Neural progenitor cell (in vitro differentiated cells): ENCODE results near the gene PLK2. TPM values are rescaled to one million over a fixed set of nuclear protein-coding genes. Genes with fewer than 3 reads are reported as not detected.

Source experiments
- DNase-seq: peaks from one replicate; pipeline ENCODE4 v3.0.0-alpha.2; 2016; ENCODE audit warnings: low spot score
- H2AFZ ChIP-seq: fragments of 200-600 bp; sonication (generic); replicated peaks from 2 replicates; pipeline ENCODE4 v1.6.1; 2016; ENCODE audit warnings: antibody characterized with exemption
- H3F3A ChIP-seq: fragments of 200-600 bp; sonication (generic); 2 replicates; pipeline ENCODE4 v1.6.1; 2016; ENCODE audit warnings: antibody characterized with exemption, low read depth
- H3K27ac ChIP-seq: fragments of 200-600 bp; sonication (generic); 2 replicates; pipeline ENCODE4 v1.5.1; 2016; ENCODE audit warnings: mild to moderate bottlenecking
- H3K27me3 ChIP-seq: fragments of 200-600 bp; sonication (generic); 2 replicates; pipeline ENCODE4 v1.6.1; 2016; ENCODE audit warnings: mild to moderate bottlenecking, moderate library complexity
- H3K36me3 ChIP-seq: fragments of 200-600 bp; sonication (generic); 2 replicates; pipeline ENCODE4 v1.5.1; 2016
- H3K4me1 ChIP-seq: fragments of 200-600 bp; sonication (generic); 2 replicates; pipeline ENCODE4 v1.6.1; 2016; ENCODE audit warnings: mixed run types
- H3K4me2 ChIP-seq: fragments of 200-600 bp; sonication (generic); 2 replicates; pipeline ENCODE4 v1.6.1; 2016
- H3K4me3 ChIP-seq: fragments of 200-600 bp; sonication (generic); 2 replicates; pipeline ENCODE4 v1.5.1; 2016
- H3K79me2 ChIP-seq: fragments of 200-600 bp; sonication (generic); 2 replicates; pipeline ENCODE4 v1.6.1; 2016; ENCODE audit warnings: low read depth
- H3K9ac ChIP-seq: fragments of 200-600 bp; sonication (generic); 2 replicates; pipeline ENCODE4 v1.6.1; 2016
- H3K9me3 ChIP-seq: fragments of 200-600 bp; sonication (generic); 2 replicates; pipeline ENCODE4 v1.5.1; 2016; ENCODE audit warnings: low read depth
- H4K20me1 ChIP-seq: fragments of 200-600 bp; sonication (generic); 2 replicates; pipeline ENCODE4 v1.6.1; 2016; ENCODE audit warnings: low read depth
- H3K27ac Mint-ChIP-seq: 3 replicates; pipeline ENCODE4 v1.8.0; 2021; ENCODE audit warnings: mixed read lengths
- H3K27me3 Mint-ChIP-seq: 2 replicates; pipeline ENCODE4 v1.8.0; 2022; ENCODE audit warnings: low read depth, mild to moderate bottlenecking, inconsistent platforms, moderate library complexity, mixed read lengths; ENCODE audit not compliant: insufficient read depth
- H3K36me3 Mint-ChIP-seq: 3 replicates; pipeline ENCODE4 v1.8.0; 2021; ENCODE audit warnings: mixed read lengths
- H3K4me1 Mint-ChIP-seq: 3 replicates; pipeline ENCODE4 v1.8.0; 2021; ENCODE audit warnings: mixed read lengths
- H3K4me3 Mint-ChIP-seq: 3 replicates; pipeline ENCODE4 v1.8.0; 2021; ENCODE audit warnings: mild to moderate bottlenecking, moderate library complexity, mixed read lengths
- H3K9me3 Mint-ChIP-seq: 3 replicates; pipeline ENCODE4 v1.8.0; 2020; ENCODE audit warnings: mixed read lengths
- CTCF ChIP-seq: fragments of 200-600 bp; sonication (generic); IDR thresholded peaks from 2 replicates; pipeline ENCODE4 v1.5.1; 2017; ENCODE audit warnings: antibody characterized with exemption, mild to moderate bottlenecking
- EZH2 ChIP-seq: fragments of 200-600 bp; sonication (generic); IDR thresholded peaks from 2 replicates; pipeline ENCODE4 v1.6.1; 2017; ENCODE audit warnings: antibody characterized with exemption, mild to moderate bottlenecking, moderate library complexity
- EZH2phosphoT487 ChIP-seq: fragments of 200-600 bp; sonication (generic); IDR thresholded peaks from 2 replicates; pipeline ENCODE4 v1.6.1; 2017; ENCODE audit warnings: antibody characterized with exemption
- total RNA-seq: library from RNA; depleted of rRNA; stranded (reverse); fragments of >200 nt; gene quantifications from 2 replicates; pipeline ENCODE4 v1.2.3, GENCODE V29; 2015; ENCODE audit warnings: low replicate concordance

Gene PLK2
- total RNA-seq, 1 donor from 2014 or later = 10.1 TPM

GRCh38 chr5:58412932-58413331 is 47.0 kb downstream of the PLK2 start:
- no peak for DNase-seq
- no peak overlapping the region for H2AFZ ChIP-seq
- Mint-ChIP-seq H3K4me3 (no peak overlapping the region), H3K27me3 (no peaks in the 10 kb centered on the region), H3K4me1 (peaks cover 4% of the 10 kb centered on the region), H3K9me3 (no peaks in the 10 kb centered on the region), H3K27ac (no peak overlapping the region), H3K36me3 (no peaks in the 10 kb centered on the region)
- no peaks in the 10 kb centered on the region for H3K4me1 ChIP-seq
- H3K9me3 ChIP-seq = no peaks in the 10 kb centered on the region
- TF ChIP-seq EZH2phosphoT487 (no peak), CTCF (no peak), EZH2 (no peak)
- no peaks in the 10 kb centered on the region for H3K27me3 ChIP-seq
- H3F3A ChIP-seq = no peaks in the 10 kb centered on the region
- H4K20me1 ChIP-seq = no peaks in the 10 kb centered on the region
- H3K36me3 ChIP-seq = no peaks in the 10 kb centered on the region
- no peak overlapping the region for H3K9ac ChIP-seq
- H3K79me2 ChIP-seq = no peaks in the 10 kb centered on the region
- no peak overlapping the region for H3K27ac ChIP-seq
- H3K4me3 ChIP-seq = no peak overlapping the region
- no peak overlapping the region for H3K4me2 ChIP-seq

GRCh38 chr5:58412081-58412480 is 47.8 kb downstream of the PLK2 start:
- Histone ChIP-seq H3K9ac (no peak overlapping the region), H4K20me1 (no peaks in the 10 kb centered on the region), H3K27ac (no peak overlapping the region), H2AFZ (no peak overlapping the region), H3K79me2 (no peaks in the 10 kb centered on the region), H3K4me2 (no peak overlapping the region), H3K4me3 (no peak overlapping the region), H3K4me1 (no peaks in the 10 kb centered on the region), H3K9me3 (no peaks in the 10 kb centered on the region), H3K27me3 (no peaks in the 10 kb centered on the region), H3F3A (no peaks in the 10 kb centered on the region), H3K36me3 (no peaks in the 10 kb centered on the region)
- Mint-ChIP-seq H3K9me3 (no peaks in the 10 kb centered on the region), H3K27me3 (no peaks in the 10 kb centered on the region), H3K4me3 (no peak overlapping the region), H3K4me1 (peaks cover 4% of the 10 kb centered on the region), H3K36me3 (no peaks in the 10 kb centered on the region), H3K27ac (no peak overlapping the region)
- no peak for DNase-seq
- TF ChIP-seq EZH2 (no peak), EZH2phosphoT487 (no peak), CTCF (no peak)

GRCh38 chr5:58411372-58411771 is 48.5 kb downstream of the PLK2 start:
- DNase-seq = no peak
- Mint-ChIP-seq H3K9me3 (no peaks in the 10 kb centered on the region), H3K36me3 (no peaks in the 10 kb centered on the region), H3K27me3 (no peaks in the 10 kb centered on the region), H3K27ac (no peak overlapping the region), H3K4me1 (peaks cover 4% of the 10 kb centered on the region), H3K4me3 (no peak overlapping the region)
- Histone ChIP-seq H3K36me3 (no peaks in the 10 kb centered on the region), H3K9ac (no peak overlapping the region), H3K27ac (no peak overlapping the region), H4K20me1 (no peaks in the 10 kb centered on the region), H3K4me2 (no peak overlapping the region), H3F3A (no peaks in the 10 kb centered on the region), H3K79me2 (no peaks in the 10 kb centered on the region), H3K4me1 (no peaks in the 10 kb centered on the region), H3K9me3 (no peaks in the 10 kb centered on the region), H2AFZ (no peak overlapping the region), H3K4me3 (no peak overlapping the region), H3K27me3 (no peaks in the 10 kb centered on the region)
- TF ChIP-seq EZH2 = no peak
- no peak for TF ChIP-seq CTCF
- TF ChIP-seq EZH2phosphoT487 = no peak
